Smooth muscle cell (in vitro differentiated cells): Measurements from ENCODE around the gene SPRR2F. TPM values are rescaled to one million over a fixed set of nuclear protein-coding genes. Genes with fewer than 3 reads are reported as not detected.
"Not testable (repeated sequence)": the region's sequence is repeated elsewhere in the genome, so short reads cannot be mapped to it uniquely, and the experiment has no call there.

Experiments used
- DNase-seq: peaks from one replicate; lab custom pipeline; 2025; ENCODE audit not compliant: unreplicated experiment; lab: John Stamatoyannopoulos, UW
- H2AFZ ChIP-seq: fragments of 200-600 bp; sonication (generic); 2 replicates; pipeline ENCODE4 v1.6.0; 2016; ENCODE audit warnings: antibody characterized with exemption, low read depth, mild to moderate bottlenecking
- H3F3A ChIP-seq: fragments of 200-600 bp; sonication (generic); 2 replicates; pipeline ENCODE4 v1.6.0; 2017; ENCODE audit warnings: antibody characterized with exemption, low read depth
- H3K27ac ChIP-seq: fragments of 200-600 bp; sonication (generic); 2 replicates; pipeline ENCODE4 v1.5.1; 2016; ENCODE audit warnings: low read depth, mild to moderate bottlenecking
- H3K27me3 ChIP-seq: fragments of 200-600 bp; sonication (generic); 2 replicates; pipeline ENCODE4 v1.6.1; 2016; ENCODE audit warnings: low read depth, mild to moderate bottlenecking
- H3K36me3 ChIP-seq: fragments of 200-600 bp; sonication (generic); 2 replicates; pipeline ENCODE4 v1.5.1; 2016; ENCODE audit warnings: low read depth
- H3K4me1 ChIP-seq: fragments of 200-600 bp; sonication (generic); 2 replicates; pipeline ENCODE4 v1.5.1; 2016; ENCODE audit warnings: low read depth
- H3K4me2 ChIP-seq: fragments of 200-600 bp; sonication (generic); 2 replicates; pipeline ENCODE4 v1.6.0; 2016; ENCODE audit warnings: mild to moderate bottlenecking
- H3K4me3 ChIP-seq: fragments of 200-600 bp; sonication (generic); 2 replicates; pipeline ENCODE4 v1.5.1; 2016; ENCODE audit warnings: mild to moderate bottlenecking
- H3K79me2 ChIP-seq: fragments of 200-600 bp; sonication (generic); 2 replicates; pipeline ENCODE4 v1.6.0; 2016; ENCODE audit warnings: low read depth, mild to moderate bottlenecking
- H3K9ac ChIP-seq: fragments of 200-600 bp; sonication (generic); 2 replicates; pipeline ENCODE4 v1.6.0; 2016; ENCODE audit warnings: low read depth
- H3K9me3 ChIP-seq: fragments of 200-600 bp; sonication (generic); replicated peaks from 2 replicates; pipeline ENCODE4 v1.5.1; 2016; ENCODE audit warnings: low read depth
- H4K20me1 ChIP-seq: fragments of 200-600 bp; sonication (generic); 2 replicates; pipeline ENCODE4 v1.6.0; 2016; ENCODE audit warnings: low read depth
- CTCF ChIP-seq: fragments of 200-600 bp; sonication (generic); IDR thresholded peaks from 2 replicates; pipeline ENCODE4 v1.5.1; 2017; ENCODE audit warnings: borderline replicate concordance, mild to moderate bottlenecking, antibody characterized with exemption; ENCODE audit not compliant: insufficient read depth, poor library complexity, severe bottlenecking
- WGBS: methylation state at CpG from one replicate; pipeline ENCODE4 v1.1.7; 2016; ENCODE audit warnings: low lambda C conversion rate; 5-methylcytosine and 5-hydroxymethylcytosine counted together
- polyA plus RNA-seq: library from polyadenylated mRNA; unstranded; fragments of >200 nt; fragmentation: Nextera tagmentation; extraction: Ambion mirVana; gene quantifications from 2 replicates; pipeline ENCODE4 v1.2.1, GENCODE V29; 2016
- total RNA-seq: library from RNA; depleted of rRNA; stranded (reverse); fragments of >200 nt; gene quantifications from 2 replicates; pipeline ENCODE4 v1.2.3, GENCODE V29; 2014

SPRR2F gene
- total and polyA plus RNA-seq, 2 experiments from 2014 or later = not detected

- Histone ChIP-seq H3K4me1 (no peaks in the 10 kb centered on the region), H3K9ac (no peak overlapping the region), H3K27ac (peak overlapping the region; percentile 49), H3K9me3 (no peaks in the 10 kb centered on the region), H3K4me3 (no peak overlapping the region), H3K36me3 (no peaks in the 10 kb centered on the region), H3K4me2 (no peak overlapping the region), H3K79me2 (no peaks in the 10 kb centered on the region), H3F3A (no peaks in the 10 kb centered on the region), H3K27me3 (no peaks in the 10 kb centered on the region), H4K20me1 (no peaks in the 10 kb centered on the region), H2AFZ (no peak overlapping the region)
- no peak for DNase-seq
- WGBS = 56% methylated on average over 3 of the region's 3 CpGs
- no peak for TF ChIP-seq CTCF
Measured at GRCh38 chr1:153122831-153123421, 9.6 kb upstream of the SPRR2F start.

GRCh38 chr1:153120945-153121344, 7.6 kb upstream of the SPRR2F start:
- Histone ChIP-seq H3K4me2 (no peak overlapping the region), H3K4me3 (no peak overlapping the region), H3K4me1 (no peaks in the 10 kb centered on the region), H3F3A (no peaks in the 10 kb centered on the region), H4K20me1 (no peaks in the 10 kb centered on the region), H3K9ac (no peak overlapping the region), H3K79me2 (no peaks in the 10 kb centered on the region), H3K27ac (no peak overlapping the region), H3K9me3 (no peaks in the 10 kb centered on the region), H2AFZ (no peak overlapping the region), H3K36me3 (no peaks in the 10 kb centered on the region), H3K27me3 (no peaks in the 10 kb centered on the region)
- DNase-seq = no peak
- no peak for TF ChIP-seq CTCF

- Histone ChIP-seq H3K36me3 (no peaks in the 10 kb centered on the region), H3K4me2 (no peak overlapping the region), H3K27ac (no peak overlapping the region), H3K27me3 (no peaks in the 10 kb centered on the region), H3K79me2 (no peaks in the 10 kb centered on the region), H3F3A (no peaks in the 10 kb centered on the region), H3K4me3 (no peak overlapping the region), H3K9me3 (no peaks in the 10 kb centered on the region), H2AFZ (no peak overlapping the region), H4K20me1 (no peaks in the 10 kb centered on the region), H3K9ac (no peak overlapping the region), H3K4me1 (no peaks in the 10 kb centered on the region)
- no peak for TF ChIP-seq CTCF
- 57% methylated on average over 3 of the region's 3 CpGs for WGBS
- DNase-seq = no peak
Measured at GRCh38 chr1:153119491-153119971, 6.2 kb upstream of the SPRR2F start.

- DNase-seq, H3K9ac ChIP-seq, H3K9me3 ChIP-seq, H3F3A ChIP-seq, H3K4me1 ChIP-seq, H2AFZ ChIP-seq, H3K27ac ChIP-seq, H4K20me1 ChIP-seq, H3K79me2 ChIP-seq, H3K4me3 ChIP-seq, H3K27me3 ChIP-seq, H3K4me2 ChIP-seq, H3K36me3 ChIP-seq: not testable (repeated sequence)
Measured at GRCh38 chr1:153115264-153115663, 1.9 kb upstream of the SPRR2F start.

- DNase-seq, H3K4me3 ChIP-seq, H3K79me2 ChIP-seq, H3K4me1 ChIP-seq, H3K9me3 ChIP-seq, H3K27me3 ChIP-seq, H4K20me1 ChIP-seq, H2AFZ ChIP-seq, H3F3A ChIP-seq, H3K4me2 ChIP-seq, H3K27ac ChIP-seq, H3K36me3 ChIP-seq, H3K9ac ChIP-seq: not testable (repeated sequence)
- WGBS = 68% methylated on average over 5 of the region's 5 CpGs
Measured at GRCh38 chr1:153112454-153112853, 862 bp downstream of the SPRR2F start.
